Measurements from ENCODE around the gene ELMO1. TPM values are rescaled to one million over a fixed set of nuclear protein-coding genes. Genes with fewer than 3 reads are reported as not detected.
A peak's percentile ranks its signal among the peaks of the same experiment; 100 is the strongest.

ELMO1 gene
- total and polyA plus RNA-seq, 2 experiments from 2014 or later = 6.5 to 24.9 TPM

DNA sequence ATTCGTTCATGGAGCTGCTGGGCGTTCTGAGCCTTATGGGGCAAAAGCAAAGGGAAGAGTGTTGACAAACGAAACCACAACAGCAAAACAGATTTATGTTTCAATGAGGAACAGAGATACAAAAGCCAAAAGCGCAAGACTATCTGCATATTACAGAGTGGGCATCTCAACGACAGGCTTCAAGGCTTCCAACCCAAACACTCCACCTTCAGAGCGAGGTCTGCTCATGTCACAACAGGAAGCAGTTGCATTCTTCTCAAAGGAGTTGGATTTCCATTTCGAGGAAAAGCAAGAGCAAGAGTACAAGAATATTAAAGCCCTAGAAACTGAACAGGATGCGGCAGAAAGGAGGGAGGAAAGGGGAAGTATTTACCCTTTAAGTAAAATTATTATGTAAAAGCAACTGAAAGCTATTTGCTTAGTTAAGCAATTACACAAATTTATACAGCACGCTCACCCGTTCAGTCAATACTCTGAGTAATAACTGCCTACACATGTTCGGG lies 189.3 kb downstream of the ELMO1 start:
- Histone ChIP-seq H3K27ac (ENCODE audit: low read depth) (no peak overlapping the region), H3K4me2 (no peak overlapping the region), H3K79me2 (replicated peaks; ENCODE audit: insufficient read depth) (no peaks in the 10 kb centered on the region), H3K36me3 (ENCODE audit: insufficient read depth) (no peaks in the 10 kb centered on the region), H3K27me3 (ENCODE audit: insufficient read depth) (no peaks in the 10 kb centered on the region), H2AFZ (no peak overlapping the region), H3K9me2 (ENCODE audit: insufficient read depth) (0 out of 2 replicates have a peak, but pooled peaks cover 6% of the 10 kb centered on the region), H3K4me3 (no peak overlapping the region), H3K4me1 (ENCODE audit: insufficient read depth) (peaks cover 16% of the 10 kb centered on the region; the same call in 1 of the 2 replicates), H3F3A (replicated peaks; ENCODE audit: low read depth) (no peaks in the 10 kb centered on the region), H4K20me1 (replicated peaks; ENCODE audit: insufficient read depth) (no peaks in the 10 kb centered on the region)
- TF ChIP-seq NANOG (IDR thresholded peaks at IDR 0.05; ENCODE audit: borderline replicate concordance) = no peak
- Mint-ChIP-seq H3K36me3 (ENCODE audit: low read depth) (peaks cover 5% of the 10 kb centered on the region; the same call in 2 of the 3 replicates), H3K27me3 (ENCODE audit: insufficient read depth, low read depth, poor library complexity) (peaks cover 4% of the 10 kb centered on the region), H3K9me3 (no peaks in the 10 kb centered on the region), H3K27ac (peak overlapping the region; percentile 58; the same call in 1 of the 2 replicates), H3K4me1 (peaks cover 23% of the 10 kb centered on the region), H3K4me3 (no peak overlapping the region)
- DNase-seq (ENCODE audit: low spot score) = no peak
- no peak for ATAC-seq

DNA sequence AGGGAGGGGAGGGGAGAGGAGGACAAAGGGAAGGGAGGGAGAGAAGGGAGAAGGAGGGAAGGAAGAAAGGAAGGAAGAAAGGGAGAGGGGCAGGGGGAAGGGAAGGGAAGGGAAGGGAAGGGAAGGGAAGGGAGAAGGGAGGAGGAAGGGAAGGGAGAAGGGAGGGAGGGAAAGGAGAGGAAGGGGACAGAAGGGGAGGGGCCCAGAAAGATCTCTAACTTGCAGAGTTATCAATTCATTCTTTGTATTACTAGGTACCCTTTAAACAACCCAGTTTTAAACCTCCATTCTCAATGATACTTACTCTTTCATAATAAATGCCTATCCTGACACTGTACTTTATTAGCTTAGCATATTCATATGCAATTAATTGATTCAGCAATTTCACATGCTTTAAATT lies 192.0 kb downstream of the ELMO1 start:
- no peak overlapping the region for H3K4me3 Mint-ChIP-seq
- no peak for TF ChIP-seq EZH2 (IDR thresholded peaks at IDR 0.05; ENCODE audit: low read depth, unreplicated experiment)
- TF ChIP-seq CREB1 (CRISPR knock-in tag; IDR thresholded peaks at IDR 0.05; ENCODE audit: low read depth) = no peak
- TF ChIP-seq, protein P1, sequence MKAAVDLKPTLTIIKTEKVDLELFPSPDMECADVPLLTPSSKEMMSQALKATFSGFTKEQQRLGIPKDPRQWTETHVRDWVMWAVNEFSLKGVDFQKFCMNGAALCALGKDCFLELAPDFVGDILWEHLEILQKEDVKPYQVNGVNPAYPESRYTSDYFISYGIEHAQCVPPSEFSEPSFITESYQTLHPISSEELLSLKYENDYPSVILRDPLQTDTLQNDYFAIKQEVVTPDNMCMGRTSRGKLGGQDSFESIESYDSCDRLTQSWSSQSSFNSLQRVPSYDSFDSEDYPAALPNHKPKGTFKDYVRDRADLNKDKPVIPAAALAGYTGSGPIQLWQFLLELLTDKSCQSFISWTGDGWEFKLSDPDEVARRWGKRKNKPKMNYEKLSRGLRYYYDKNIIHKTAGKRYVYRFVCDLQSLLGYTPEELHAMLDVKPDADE (IDR thresholded peaks at IDR 0.05) = no peak
- TF ChIP-seq STAT1 (IDR thresholded peaks at IDR 0.05; ENCODE audit: unreplicated experiment) = no peak
- TF ChIP-seq JUNB (IDR thresholded peaks at IDR 0.05; ENCODE audit: unreplicated experiment) = no peak
- TF ChIP-seq ZNF331 (CRISPR knock-in tag; IDR thresholded peaks at IDR 0.05; ENCODE audit: low read depth) = no peak
- TF ChIP-seq, protein P2, sequence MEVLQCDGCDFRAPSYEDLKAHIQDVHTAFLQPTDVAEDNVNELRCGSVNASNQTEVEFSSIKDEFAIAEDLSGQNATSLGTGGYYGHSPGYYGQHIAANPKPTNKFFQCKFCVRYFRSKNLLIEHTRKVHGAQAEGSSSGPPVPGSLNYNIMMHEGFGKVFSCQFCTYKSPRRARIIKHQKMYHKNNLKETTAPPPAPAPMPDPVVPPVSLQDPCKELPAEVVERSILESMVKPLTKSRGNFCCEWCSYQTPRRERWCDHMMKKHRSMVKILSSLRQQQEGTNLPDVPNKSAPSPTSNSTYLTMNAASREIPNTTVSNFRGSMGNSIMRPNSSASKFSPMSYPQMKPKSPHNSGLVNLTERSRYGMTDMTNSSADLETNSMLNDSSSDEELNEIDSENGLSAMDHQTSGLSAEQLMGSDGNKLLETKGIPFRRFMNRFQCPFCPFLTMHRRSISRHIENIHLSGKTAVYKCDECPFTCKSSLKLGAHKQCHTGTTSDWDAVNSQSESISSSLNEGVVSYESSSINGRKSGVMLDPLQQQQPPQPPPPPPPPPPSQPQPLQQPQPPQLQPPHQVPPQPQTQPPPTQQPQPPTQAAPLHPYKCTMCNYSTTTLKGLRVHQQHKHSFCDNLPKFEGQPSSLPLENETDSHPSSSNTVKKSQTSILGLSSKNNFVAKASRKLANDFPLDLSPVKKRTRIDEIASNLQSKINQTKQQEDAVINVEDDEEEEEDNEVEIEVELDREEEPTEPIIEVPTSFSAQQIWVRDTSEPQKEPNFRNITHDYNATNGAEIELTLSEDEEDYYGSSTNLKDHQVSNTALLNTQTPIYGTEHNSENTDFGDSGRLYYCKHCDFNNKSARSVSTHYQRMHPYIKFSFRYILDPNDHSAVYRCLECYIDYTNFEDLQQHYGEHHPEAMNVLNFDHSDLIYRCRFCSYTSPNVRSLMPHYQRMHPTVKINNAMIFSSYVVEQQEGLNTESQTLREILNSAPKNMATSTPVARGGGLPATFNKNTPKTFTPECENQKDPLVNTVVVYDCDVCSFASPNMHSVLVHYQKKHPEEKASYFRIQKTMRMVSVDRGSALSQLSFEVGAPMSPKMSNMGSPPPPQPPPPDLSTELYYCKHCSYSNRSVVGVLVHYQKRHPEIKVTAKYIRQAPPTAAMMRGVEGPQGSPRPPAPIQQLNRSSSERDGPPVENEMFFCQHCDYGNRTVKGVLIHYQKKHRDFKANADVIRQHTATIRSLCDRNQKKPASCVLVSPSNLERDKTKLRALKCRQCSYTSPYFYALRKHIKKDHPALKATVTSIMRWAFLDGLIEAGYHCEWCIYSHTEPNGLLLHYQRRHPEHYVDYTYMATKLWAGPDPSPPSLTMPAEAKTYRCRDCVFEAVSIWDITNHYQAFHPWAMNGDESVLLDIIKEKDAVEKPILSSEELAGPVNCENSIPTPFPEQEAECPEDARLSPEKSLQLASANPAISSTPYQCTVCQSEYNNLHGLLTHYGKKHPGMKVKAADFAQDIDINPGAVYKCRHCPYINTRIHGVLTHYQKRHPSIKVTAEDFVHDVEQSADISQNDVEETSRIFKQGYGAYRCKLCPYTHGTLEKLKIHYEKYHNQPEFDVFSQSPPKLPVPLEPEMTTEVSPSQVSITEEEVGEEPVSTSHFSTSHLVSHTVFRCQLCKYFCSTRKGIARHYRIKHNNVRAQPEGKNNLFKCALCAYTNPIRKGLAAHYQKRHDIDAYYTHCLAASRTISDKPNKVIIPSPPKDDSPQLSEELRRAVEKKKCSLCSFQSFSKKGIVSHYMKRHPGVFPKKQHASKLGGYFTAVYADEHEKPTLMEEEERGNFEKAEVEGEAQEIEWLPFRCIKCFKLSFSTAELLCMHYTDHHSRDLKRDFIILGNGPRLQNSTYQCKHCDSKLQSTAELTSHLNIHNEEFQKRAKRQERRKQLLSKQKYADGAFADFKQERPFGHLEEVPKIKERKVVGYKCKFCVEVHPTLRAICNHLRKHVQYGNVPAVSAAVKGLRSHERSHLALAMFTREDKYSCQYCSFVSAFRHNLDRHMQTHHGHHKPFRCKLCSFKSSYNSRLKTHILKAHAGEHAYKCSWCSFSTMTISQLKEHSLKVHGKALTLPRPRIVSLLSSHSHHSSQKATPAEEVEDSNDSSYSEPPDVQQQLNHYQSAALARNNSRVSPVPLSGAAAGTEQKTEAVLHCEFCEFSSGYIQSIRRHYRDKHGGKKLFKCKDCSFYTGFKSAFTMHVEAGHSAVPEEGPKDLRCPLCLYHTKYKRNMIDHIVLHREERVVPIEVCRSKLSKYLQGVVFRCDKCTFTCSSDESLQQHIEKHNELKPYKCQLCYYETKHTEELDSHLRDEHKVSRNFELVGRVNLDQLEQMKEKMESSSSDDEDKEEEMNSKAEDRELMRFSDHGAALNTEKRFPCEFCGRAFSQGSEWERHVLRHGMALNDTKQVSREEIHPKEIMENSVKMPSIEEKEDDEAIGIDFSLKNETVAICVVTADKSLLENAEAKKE (CRISPR knock-in tag; IDR thresholded peaks at IDR 0.05) = no peak
- TF ChIP-seq, protein P3, sequence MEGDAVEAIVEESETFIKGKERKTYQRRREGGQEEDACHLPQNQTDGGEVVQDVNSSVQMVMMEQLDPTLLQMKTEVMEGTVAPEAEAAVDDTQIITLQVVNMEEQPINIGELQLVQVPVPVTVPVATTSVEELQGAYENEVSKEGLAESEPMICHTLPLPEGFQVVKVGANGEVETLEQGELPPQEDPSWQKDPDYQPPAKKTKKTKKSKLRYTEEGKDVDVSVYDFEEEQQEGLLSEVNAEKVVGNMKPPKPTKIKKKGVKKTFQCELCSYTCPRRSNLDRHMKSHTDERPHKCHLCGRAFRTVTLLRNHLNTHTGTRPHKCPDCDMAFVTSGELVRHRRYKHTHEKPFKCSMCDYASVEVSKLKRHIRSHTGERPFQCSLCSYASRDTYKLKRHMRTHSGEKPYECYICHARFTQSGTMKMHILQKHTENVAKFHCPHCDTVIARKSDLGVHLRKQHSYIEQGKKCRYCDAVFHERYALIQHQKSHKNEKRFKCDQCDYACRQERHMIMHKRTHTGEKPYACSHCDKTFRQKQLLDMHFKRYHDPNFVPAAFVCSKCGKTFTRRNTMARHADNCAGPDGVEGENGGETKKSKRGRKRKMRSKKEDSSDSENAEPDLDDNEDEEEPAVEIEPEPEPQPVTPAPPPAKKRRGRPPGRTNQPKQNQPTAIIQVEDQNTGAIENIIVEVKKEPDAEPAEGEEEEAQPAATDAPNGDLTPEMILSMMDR (conservative IDR thresholded peaks at IDR 0.05; ENCODE audit: low read depth in 2 of 2) = no peak
- TF ChIP-seq POLR2AphosphoS5 (IDR thresholded peaks at IDR 0.05; ENCODE audit: low read depth) = no peak
- no peak for TF ChIP-seq EZH2phosphoT487 (IDR thresholded peaks at IDR 0.05; ENCODE audit: unreplicated experiment)
- no peak overlapping the region for H3K27ac ChIP-seq (ENCODE audit: low read depth)
- no peak for DNase-seq (ENCODE audit: low spot score)
- H3K9me2 ChIP-seq (ENCODE audit: insufficient read depth) = no peaks in the 10 kb centered on the region
- no peaks in the 10 kb centered on the region for H3K27me3 ChIP-seq (ENCODE audit: insufficient read depth)
- no peaks in the 10 kb centered on the region for H4K20me1 ChIP-seq (replicated peaks; ENCODE audit: insufficient read depth)
- H3K4me1 ChIP-seq (ENCODE audit: insufficient read depth) = peaks cover 16% of the 10 kb centered on the region; the same call in 1 of the 2 replicates
- H3K36me3 ChIP-seq (ENCODE audit: insufficient read depth) = no peaks in the 10 kb centered on the region
- no peak overlapping the region for H3K27ac Mint-ChIP-seq
- no peaks in the 10 kb centered on the region for H3K79me2 ChIP-seq (replicated peaks; ENCODE audit: insufficient read depth)
- no peak for ATAC-seq
- peaks cover 23% of the 10 kb centered on the region for H3K4me1 Mint-ChIP-seq
- H3F3A ChIP-seq (replicated peaks; ENCODE audit: low read depth) = no peaks in the 10 kb centered on the region
- H3K4me2 ChIP-seq = no peak overlapping the region
- H2AFZ ChIP-seq = no peak overlapping the region
- peaks cover 23% of the 10 kb centered on the region for H3K36me3 Mint-ChIP-seq (ENCODE audit: low read depth)
- peaks cover 5% of the 10 kb centered on the region for H3K27me3 Mint-ChIP-seq (ENCODE audit: insufficient read depth, low read depth, poor library complexity)
- H3K9me3 Mint-ChIP-seq = peaks cover 13% of the 10 kb centered on the region
- H3K4me3 ChIP-seq = no peak overlapping the region

Data from GM23338 (cell line).